ENCODE measurements around the gene PLEKHN1.

- TF ChIP-seq CTCF (conservative IDR thresholded peaks at IDR 0.05; ENCODE audit: low read depth, low read length): no peak
- no peak for TF ChIP-seq POLR2A (IDR thresholded peaks at IDR 0.05; ENCODE audit: low read depth, low read length)
- no peak for TF ChIP-seq SMC3 (IDR thresholded peaks at IDR 0.05; ENCODE audit: low read depth, low read length)
Observed at GRCh38 chr1:955474-955873, 10.8 kb upstream of the PLEKHN1 start.
